ENCODE measurements around the gene PTCD1.
"Not testable (repeated sequence)": the region's sequence is repeated elsewhere in the genome, so short reads cannot be mapped to it uniquely, and the experiment has no call there.

The PTCD1 gene

GRCh38 chr7:99387239-99387635 lies 51.4 kb downstream of the PTCD1 start:
- not testable (repeated sequence) for DNase-seq

GRCh38 chr7:99386584-99387238 lies 51.9 kb downstream of the PTCD1 start:
- DNase-seq = peak; percentile 46

- DNase-seq = no peak
These were observed 53.0 kb downstream of the PTCD1 start for GRCh38 chr7:99385564-99385963.

- no peak for DNase-seq
These were observed 54.1 kb downstream of the PTCD1 start for GRCh38 chr7:99384523-99384922.

- DNase-seq = no peak
These were observed 54.7 kb downstream of the PTCD1 start for GRCh38 chr7:99383791-99384370.

DNA sequence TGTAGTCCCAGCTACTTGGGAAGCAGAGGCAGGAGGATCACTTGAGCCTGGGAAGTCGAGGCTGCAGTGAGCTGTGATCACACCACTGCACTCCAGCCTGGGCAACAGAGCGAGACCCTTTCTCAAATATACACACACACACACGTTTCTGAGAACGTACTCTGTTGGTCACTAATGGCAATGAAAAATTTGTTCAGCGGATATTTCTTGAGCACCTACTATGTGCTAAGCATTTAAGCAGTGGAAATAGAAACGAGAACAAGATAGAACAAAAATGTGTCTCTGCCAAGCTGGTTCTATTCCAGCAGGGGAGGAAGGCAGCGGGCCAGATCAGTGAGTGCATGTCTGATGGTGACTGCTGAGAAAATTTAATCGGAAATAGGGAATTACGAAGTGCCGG lies 55.4 kb downstream of the PTCD1 start:
- DNase-seq = no peak

GRCh38 chr7:99381664-99382075 lies 56.9 kb downstream of the PTCD1 start:
- no peak for DNase-seq

GRCh38 chr7:99380823-99381663 lies 57.6 kb downstream of the PTCD1 start:
- DNase-seq = no peak

DNA sequence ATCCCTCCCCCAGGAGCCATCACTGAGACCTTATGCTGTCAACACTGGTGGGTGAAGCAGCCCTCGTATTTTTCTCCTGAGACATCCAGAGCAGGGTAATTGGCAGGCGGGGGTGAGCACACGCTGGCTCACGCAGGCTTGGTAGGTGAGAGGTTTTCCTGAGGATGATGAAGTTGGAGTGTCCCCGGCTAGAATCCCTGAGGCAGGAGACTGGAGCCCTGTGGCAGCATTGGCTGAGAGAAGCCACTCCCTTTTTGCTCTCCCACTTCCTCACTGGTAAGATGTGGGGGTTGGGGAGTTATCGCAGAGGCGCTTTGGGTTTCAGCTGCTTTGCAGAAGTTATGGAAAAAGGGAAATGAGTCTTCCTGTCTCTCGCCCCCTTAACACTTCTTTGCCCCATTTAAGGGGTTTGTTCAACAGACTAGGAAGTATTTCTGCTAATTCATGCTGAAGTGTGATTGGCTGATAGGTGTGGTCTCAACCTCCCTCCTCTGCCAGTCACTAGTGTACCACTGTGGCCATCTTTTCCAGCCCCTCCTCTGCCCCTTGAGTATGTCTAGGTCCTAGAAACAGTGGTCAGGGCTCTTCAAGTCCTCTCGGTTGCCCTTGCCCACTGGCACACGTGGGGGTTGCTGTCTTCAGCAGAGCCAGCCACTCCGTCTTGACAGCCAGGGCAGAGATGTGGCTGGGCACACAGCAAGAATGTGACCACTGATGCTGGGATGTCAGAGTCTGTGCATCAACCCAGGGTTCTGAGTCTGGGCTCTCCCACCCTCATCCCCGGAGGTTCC lies 58.4 kb downstream of the PTCD1 start:
- peak; percentile 48 for DNase-seq

DNA sequence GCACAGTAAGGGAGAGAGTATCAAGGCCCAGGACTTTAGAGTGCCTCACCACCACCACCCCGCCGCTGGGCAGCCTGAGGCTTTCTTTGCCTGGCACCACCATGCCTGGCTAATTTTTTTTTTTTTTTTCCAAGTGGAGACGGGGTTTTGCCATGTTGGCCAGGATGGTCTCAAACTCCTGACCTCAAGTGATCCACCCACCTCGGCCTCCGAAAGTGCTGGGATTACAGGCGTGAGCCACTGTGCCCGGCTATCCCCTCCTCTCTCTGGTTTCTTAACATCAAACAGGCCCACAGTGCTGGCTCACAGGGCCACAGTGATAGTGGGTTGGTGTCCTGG lies 58.9 kb downstream of the PTCD1 start:
- not testable (repeated sequence) for DNase-seq

DNA sequence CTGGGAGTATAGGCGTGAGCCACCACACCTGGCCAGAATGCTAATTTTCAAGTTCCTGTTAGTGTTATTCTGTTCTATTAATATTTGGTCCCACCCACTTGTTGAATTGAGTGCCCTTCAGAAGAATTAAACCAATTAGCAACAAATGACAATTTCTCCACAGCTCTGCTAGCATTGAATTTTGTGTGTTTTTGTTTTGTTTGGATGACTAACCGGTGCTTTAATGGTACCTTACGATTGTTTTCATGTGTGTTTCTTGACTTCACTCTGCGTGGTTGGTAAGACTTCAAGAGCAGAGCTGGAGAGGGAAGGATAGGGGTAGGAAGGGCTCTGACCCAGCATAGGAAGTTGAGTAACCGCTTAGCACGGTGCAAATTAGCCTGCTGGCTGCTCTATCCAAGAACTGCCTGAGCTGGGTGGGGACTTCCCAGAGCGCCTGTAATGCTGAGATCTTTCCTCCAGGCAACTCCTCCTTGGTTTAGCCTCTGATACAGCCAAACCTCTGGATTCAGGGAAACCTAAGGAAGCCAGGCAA lies 59.5 kb downstream of the PTCD1 start:
- peak; percentile 74 for DNase-seq

GRCh38 chr7:99375070-99375807 lies 63.4 kb downstream of the PTCD1 start:
- DNase-seq = peak; percentile 74

DNA sequence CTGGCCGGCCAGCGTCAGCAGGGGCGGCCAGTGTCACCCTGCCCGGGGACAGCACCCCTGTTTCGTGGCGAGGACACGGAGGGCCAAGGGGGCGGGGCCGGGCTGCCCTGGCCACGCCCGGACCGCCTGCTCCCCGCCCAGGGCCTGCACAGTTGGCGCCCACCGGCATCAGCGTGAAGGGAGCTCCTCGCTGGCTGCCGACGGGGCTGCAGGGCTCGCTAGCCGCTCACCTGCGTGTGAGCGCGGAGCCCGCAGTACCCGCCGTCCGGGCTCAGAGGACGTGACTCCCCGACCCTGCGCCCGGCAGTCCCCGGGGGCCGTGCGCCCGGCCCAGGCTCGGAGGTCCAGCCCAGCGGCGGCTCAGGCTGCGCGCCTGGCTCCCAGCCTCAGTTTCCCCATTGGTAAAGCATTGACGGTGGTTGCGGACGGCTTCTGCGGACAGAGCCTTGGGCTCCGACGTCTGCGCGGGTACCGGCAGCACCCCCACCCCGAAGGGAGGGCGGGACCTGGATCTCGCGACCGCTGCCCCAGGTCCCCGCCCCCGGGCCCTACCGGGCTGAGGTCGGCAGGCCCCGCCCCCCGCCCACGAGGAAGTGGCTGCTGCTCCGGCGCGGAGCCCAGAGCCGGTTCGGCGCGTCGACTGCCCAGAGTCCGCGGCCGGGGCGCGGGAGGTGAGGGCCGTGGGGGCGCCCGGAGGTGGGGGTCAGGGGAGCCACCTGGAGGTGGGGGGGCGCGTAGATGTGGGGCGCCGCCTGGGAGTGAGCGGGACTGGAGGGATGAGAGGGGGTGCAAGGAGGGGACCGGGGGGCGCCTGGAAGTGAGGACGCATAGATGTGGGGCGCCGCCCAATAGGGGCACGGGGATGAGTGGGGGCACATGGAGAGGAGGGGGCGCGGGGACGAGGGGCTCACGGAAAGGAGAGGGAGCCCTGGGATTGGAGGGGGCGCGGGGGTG lies 64.2 kb downstream of the PTCD1 start, which contains the start of gene ARPC1B:
ARPC1B (plus strand) TSS at position 620 of the 954 bp plus-strand sequence. CDS start 10,985 bp downstream, outside the sequence.
- peak; percentile 73 for DNase-seq

DNA sequence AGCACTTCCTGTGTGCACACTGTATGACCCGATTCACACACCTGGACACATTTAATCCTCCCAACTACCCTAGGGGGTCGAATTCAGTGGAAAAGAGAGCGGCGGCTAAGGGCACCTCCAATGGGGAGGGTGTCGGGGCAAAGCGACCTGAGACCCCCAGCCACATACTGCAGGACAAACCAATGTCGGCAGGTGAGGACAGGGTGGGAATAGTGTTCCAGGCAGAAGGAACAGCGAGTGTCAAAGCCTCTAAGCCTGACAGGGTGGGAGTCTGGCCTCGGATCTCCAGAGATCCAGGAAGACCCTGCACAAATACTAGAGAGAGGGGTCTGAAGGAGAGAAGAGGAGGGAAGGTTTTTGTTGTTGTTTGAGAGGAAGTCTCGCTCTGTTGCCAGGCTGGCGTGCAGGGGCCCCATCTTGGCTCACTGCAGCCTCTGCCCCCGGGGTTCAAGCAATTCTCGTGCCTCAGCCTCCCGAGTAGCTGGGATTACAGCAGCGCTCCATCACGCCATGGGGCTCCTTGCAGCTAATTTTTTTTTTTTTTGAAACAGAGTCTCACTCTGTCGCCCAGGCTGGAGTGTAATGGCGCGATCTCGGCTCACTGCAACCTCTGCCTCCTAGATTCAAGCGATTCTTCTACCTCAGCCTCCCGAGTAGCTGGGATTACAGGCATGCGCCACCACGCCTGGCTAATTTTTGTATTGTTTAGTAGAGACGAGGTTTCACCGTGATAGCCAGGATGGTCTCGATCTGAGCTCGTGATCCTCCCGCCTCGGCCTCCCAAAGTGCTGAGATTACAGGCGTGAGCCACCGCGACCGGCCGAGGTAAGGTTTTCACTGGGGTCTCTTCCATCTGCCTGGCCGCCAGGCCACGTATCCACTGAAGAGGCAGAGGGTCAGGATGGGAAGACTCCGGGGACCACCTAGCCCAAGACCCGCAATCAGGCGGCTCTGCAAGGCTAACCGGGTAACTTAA lies 65.2 kb downstream of the PTCD1 start:
- DNase-seq = no peak

- DNase-seq = peak; percentile 57
These were observed 66.1 kb downstream of the PTCD1 start for GRCh38 chr7:99372275-99373090.

GRCh38 chr7:99371376-99371920 lies 67.2 kb downstream of the PTCD1 start:
- no peak for DNase-seq

DNA sequence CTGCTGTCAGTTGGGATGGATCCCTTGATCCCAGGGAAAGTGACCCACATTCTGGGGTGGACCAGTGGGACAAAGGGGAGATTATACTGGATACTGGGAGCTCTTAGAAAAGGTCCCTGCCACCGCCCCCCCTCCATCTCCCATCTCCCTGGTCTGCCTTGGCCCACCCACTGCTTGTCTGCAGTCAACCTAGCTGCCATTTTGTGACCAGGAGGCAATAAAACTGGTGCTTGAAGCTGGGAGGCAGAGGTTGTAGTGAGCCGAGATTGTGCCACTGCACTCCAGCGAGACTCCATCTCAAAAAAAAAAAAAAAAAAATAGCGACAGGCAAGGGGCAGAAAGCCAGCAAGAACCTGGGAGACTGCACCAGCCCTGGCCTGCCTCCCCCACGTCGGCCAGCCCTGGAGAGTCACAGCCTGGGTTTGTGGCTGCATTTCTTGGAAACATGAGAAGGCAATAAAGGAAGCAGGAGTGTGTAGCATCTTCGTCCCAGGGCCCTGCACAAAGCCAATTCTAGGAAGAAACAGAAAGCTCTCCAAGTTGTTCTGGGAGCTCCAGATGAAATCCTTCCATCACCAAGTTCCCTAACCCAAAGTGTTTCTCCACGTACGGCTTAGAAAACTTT lies 68.7 kb downstream of the PTCD1 start:
- no peak for DNase-seq

Measured in fibroblast of skin of back (primary cell).